Urinary bladder (tissue), 4 donors: ENCODE measurements around the gene TAF1B. TPM values are rescaled to one million over a fixed set of nuclear protein-coding genes. Genes with fewer than 3 reads are reported as not detected.
A peak's percentile ranks its signal among the peaks of the same experiment; 100 is the strongest.

Experiments
- DNase-seq: peaks from one replicate; pipeline ENCODE4 v3.0.0-alpha.2; 2015; ENCODE audit errors: extremely low spot score
- H3K27ac ChIP-seq: one replicate; pipeline ENCODE4 v1.5.1; 2013; ENCODE audit warnings: low read depth, mild to moderate bottlenecking, moderate library complexity
- H3K36me3 ChIP-seq: one replicate; pipeline ENCODE4 v1.6.1; 2013; ENCODE audit warnings: mild to moderate bottlenecking, moderate library complexity; ENCODE audit not compliant: insufficient read depth
- H3K4me1 ChIP-seq: one replicate; pipeline ENCODE4 v1.6.1; 2013; ENCODE audit warnings: mild to moderate bottlenecking, moderate library complexity; ENCODE audit not compliant: insufficient read depth
- H3K4me3 ChIP-seq: one replicate; pipeline ENCODE4 v1.5.1; 2013; ENCODE audit warnings: low read depth, low read length
- WGBS: extraction: QIAGEN DNeasy Blood & Tissue Kit; methylation state at CpG from one replicate; pipeline ENCODE4 v1.1.7; 2013; 5-methylcytosine and 5-hydroxymethylcytosine counted together
- polyA plus RNA-seq: library from polyadenylated mRNA; stranded (reverse); fragments of 200-250 nt; gene quantifications from one replicate; pipeline ENCODE4 v1.2.3, GENCODE V29; 2013
- total RNA-seq: library from RNA; depleted of rRNA; stranded (reverse); fragments of >200 nt; gene quantifications from one replicate; pipeline ENCODE4 v1.2.3, GENCODE V29; 2014
- donor health status: healthy with polysubstance abuse.
- donor health status: healthy.

Gene TAF1B
- total RNA-seq: 53.4 TPM
- polyA plus RNA-seq: 7.5 TPM

DNA sequence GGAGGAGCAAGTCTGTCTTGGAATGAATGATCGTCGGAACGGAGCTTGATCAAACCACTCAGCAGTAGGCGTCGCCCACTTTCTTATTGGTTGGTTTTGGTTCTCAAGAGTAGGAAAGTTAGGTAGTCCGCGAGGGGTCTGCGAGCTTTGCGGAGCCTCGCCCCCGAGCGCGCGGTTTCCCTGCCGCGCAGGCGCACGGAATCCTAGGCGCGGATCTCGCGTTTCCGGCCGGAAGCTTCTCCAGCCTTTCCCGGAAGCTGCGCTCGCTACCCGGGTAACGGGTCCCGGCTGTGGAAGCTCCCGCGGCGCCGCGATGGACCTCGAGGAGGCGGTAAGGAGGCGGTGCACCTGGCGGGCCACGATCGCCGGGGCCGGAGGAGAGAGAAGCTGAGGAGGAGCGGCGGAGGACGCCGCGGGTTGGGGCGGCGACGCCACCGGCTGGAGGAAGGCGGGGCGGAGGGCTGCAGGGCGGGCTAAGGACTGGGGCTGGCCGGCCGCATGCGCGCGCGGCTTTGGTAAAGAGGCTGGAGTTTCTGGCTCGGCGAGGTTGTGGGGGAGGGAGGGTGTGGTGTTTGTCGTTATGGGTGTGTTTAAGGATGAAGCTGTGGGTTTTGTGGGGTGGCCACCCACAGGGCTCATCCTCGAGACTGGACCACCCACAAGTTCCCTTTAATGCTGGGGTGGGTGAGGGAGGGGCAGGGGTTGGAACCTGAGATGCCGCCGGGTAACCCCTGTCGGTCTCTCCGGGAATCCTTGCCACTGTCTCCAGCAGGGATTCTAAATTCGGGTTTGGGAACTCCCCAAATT lies at the start of gene TAF1B:
TSS of gene TAF1B (plus strand) at position 246 of the 807 bp plus-strand sequence. CDS start at position 314, 68 bp downstream.
- under 1% methylated on average over 70 of the region's 70 CpGs for WGBS
- peak; percentile 89 for DNase-seq
- H3K27ac ChIP-seq: peak within 1 kb of the TSS; percentile 67
- peak within 1 kb of the TSS; percentile 57 for H3K4me3 ChIP-seq
- no peaks in the 10 kb centered on the region for H3K36me3 ChIP-seq
- H3K4me1 ChIP-seq: peaks cover 2% of the 10 kb centered on the region

DNA sequence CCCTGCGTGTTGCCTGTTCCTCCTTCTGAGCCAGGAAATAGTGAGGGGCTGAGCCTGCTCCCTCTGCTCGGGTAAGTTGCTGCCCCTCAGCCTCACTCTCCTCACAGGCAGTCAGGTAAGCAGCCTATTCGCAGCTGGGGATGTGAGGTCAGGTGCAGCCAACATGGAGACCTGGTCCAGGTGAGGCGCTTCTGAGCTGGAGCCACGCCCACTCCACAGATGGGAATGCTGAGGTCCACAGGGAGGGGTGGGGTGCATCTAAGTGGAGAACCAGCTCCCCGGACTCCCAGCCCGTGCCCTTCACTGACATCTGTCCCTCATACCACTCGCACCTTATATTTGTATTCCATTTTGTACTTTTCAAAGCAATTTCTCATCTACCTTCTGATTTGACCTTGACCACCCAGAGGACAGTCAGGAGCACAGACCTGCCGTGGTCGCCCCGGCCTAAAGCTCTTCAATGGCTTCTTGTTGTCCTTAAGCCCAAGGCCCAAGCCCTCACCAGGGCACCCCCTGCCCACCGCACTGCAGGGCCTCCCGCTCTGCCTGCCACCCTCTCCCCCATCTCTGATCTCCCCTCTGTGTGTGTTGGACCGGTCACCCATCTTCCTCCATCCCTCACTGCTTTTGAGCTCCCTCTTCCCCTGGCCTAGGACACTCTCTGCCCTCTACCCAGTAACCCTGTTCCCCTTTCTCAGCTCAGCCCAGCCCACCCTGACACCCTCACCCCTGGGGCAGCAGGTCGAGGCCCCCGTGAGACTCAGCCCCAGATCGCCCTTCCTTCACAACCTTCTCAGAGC lies 49.2 kb upstream of the TAF1B start:
- 89% methylated on average over 17 of the region's 17 CpGs for WGBS
- no peak overlapping the region for H3K27ac ChIP-seq
- no peak for DNase-seq
- no peaks in the 10 kb centered on the region for H3K36me3 ChIP-seq
- no peak overlapping the region for H3K4me3 ChIP-seq
- H3K4me1 ChIP-seq: no peaks in the 10 kb centered on the region

DNA sequence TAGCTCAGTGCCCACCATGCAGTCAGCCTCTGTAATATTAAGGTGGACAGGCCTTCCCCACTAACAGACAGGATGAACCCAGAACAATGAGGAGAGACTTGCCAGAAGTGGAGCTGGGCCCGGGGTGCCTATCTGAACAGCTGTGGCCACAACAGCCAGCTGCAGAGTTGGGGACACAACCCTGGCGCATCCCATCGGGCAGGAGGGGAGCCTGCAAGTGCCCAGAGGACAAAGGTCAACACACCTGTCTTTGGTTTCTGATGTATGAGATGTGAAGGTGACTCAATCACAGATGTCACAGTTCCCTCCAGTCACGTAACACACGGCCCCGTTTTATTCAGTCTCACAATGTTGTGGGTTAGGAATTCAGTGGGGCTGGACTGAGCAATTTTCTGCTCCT lies 48.2 kb upstream of the TAF1B start:
- no peaks in the 10 kb centered on the region for H3K36me3 ChIP-seq
- no peaks in the 10 kb centered on the region for H3K4me1 ChIP-seq
- 66% methylated on average over 6 of the region's 6 CpGs for WGBS
- no peak overlapping the region for H3K4me3 ChIP-seq
- H3K27ac ChIP-seq: no peak overlapping the region
- DNase-seq: no peak

DNA sequence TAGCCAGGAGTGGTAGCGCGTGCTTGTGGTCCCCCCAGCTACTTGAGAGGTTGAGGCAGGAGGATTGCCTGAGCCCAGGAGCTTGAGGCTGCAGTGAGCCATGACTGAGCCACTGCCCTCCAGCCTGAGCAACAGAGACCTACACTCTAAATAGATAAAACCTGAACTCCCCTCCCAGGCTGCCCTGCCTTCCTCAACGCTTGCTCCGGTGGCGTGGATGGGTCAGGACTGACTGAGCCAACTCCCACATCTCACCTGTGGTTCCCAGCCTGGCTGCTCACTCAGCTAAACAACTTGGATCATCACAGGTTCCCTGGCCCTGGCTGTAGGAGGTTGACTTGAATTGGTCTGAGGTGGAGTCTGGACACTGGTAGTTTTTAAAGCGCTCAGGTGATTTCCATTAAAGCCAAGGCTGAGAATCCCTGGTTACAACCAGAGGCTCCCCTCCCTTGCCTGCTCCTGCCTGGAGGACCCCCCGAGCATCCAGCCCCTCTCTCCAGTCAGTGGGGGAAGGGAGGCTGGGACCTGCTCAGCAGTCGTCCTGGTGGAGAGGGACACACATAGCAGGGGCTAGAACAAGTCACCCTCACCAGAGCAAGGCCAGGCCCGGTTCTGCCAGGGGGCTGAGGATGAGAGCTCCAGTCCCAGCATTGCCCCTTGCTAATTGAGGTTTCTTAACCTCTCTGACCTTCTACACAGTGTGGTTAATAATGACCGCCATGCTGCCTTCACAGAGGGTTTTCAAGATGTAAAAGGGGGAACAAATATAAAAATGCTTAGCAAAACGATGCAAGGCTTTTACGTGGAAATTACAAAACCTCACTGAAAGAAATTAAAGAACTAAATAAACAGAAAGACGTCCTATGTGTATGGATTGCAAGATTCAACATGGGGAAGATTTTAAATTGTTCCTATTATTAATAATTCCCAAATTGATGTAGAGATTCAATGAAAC lies 46.9 kb upstream of the TAF1B start:
- H3K4me3 ChIP-seq: no peak overlapping the region
- DNase-seq: no peak
- H3K36me3 ChIP-seq: no peaks in the 10 kb centered on the region
- no peak overlapping the region for H3K27ac ChIP-seq
- no peaks in the 10 kb centered on the region for H3K4me1 ChIP-seq
- 83% methylated on average over 13 of the region's 13 CpGs for WGBS

DNA sequence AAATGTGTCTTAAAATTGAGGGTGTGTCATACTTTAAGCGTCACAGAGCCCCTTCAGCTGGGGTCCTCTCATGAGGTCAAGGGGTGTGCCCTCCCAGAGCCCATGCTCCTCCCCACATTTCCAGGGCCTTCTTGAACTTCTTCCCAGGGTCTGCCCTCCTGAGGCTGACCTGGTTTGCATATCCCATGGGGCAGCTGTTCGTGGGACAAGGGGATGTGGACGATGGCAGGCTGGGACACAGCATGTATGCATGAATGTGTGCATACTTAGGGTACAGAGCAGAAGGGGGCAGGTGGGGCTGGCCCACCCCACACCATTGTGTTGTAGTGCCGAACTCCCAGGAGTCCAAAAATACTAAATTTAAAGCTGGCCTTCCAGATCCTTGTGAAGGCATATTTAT lies 46.2 kb upstream of the TAF1B start:
- DNase-seq: no peak
- H3K36me3 ChIP-seq: no peaks in the 10 kb centered on the region
- WGBS: 73% methylated on average over 4 of the region's 4 CpGs
- H3K4me1 ChIP-seq: no peaks in the 10 kb centered on the region
- H3K4me3 ChIP-seq: no peak overlapping the region
- no peak overlapping the region for H3K27ac ChIP-seq

DNA sequence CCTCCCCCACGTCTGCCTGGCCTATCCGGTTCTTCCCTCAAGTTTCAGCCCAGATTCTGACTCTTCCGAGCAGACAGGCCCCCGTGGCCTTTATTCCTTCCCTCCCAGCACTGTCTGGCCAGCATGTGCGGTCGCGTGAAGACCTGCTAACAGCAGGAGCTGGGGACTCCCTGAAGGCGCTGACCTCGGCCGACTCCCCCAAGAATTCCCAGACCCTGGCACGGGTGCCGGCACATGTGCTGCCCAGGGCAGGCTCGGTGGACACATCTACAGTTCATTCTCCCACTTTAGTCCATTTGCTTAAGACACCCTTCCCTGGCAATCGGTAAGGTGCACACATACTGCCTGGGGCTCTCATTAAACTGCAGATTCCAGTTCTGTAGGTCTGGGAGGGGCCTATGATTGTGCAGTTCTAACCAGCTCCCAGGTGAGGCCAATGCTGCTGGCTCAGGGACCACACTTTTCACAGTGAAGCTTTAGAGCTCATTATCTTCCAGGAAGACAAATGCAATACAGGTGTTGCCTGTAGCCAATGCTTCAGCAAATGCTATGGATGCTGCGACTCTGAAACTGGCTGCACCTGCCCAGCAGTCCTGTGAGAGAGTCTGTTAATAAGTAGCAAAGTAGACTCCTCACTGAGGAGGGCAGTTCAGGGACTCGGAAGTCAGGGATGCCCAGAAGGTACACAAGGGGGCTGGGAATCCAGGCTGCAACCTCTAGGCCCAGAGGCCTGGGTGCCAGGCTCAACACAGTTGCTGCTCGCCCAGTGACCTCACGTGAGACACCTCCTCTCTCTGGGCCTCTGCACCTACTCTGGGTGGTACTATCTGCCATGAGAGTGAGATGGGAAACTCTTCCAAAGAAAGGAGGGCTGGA lies 45.4 kb upstream of the TAF1B start:
- Histone ChIP-seq H3K4me1 (no peaks in the 10 kb centered on the region), H3K4me3 (no peak overlapping the region)
- 78% methylated on average over 18 of the region's 18 CpGs for WGBS

DNA sequence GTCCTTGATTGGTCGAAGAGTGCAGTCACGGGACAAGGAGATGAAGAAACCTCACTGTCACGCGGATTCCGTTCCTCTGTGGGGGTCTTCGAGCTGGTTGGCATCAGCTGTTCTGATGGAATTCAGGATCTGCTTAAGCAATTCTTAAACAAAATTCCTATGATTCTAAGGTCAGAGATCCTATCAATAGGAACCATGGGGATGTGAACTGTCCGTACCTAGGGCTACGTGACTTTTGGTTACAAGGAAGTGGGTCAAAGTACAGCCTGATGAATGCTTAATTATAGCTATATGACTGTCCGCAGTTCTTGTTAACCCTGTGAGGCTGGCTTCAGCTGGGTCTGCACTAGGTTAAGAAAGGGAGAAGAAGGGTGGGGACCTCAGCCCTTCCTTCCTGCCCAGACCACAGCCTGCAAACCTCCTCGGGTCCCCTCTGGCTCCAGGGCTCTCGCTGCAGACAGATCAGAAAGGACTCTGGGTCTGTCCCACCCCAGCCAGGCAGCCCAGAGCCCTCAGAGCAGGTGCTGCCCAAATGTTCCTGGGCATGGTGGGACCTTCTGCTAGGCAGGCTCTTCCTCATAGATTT lies 44.2 kb upstream of the TAF1B start:
- H3K27ac ChIP-seq: no peak overlapping the region
- 78% methylated on average over 11 of the region's 11 CpGs for WGBS
- H3K4me1 ChIP-seq: no peaks in the 10 kb centered on the region
- no peaks in the 10 kb centered on the region for H3K36me3 ChIP-seq
- no peak overlapping the region for H3K4me3 ChIP-seq
- no peak for DNase-seq

More for the DNA sequence above, 45.4 kb upstream of the TAF1B start:
- no peaks in the 10 kb centered on the region for H3K36me3 ChIP-seq
- DNase-seq: no peak
- H3K27ac ChIP-seq: no peak overlapping the region

DNA sequence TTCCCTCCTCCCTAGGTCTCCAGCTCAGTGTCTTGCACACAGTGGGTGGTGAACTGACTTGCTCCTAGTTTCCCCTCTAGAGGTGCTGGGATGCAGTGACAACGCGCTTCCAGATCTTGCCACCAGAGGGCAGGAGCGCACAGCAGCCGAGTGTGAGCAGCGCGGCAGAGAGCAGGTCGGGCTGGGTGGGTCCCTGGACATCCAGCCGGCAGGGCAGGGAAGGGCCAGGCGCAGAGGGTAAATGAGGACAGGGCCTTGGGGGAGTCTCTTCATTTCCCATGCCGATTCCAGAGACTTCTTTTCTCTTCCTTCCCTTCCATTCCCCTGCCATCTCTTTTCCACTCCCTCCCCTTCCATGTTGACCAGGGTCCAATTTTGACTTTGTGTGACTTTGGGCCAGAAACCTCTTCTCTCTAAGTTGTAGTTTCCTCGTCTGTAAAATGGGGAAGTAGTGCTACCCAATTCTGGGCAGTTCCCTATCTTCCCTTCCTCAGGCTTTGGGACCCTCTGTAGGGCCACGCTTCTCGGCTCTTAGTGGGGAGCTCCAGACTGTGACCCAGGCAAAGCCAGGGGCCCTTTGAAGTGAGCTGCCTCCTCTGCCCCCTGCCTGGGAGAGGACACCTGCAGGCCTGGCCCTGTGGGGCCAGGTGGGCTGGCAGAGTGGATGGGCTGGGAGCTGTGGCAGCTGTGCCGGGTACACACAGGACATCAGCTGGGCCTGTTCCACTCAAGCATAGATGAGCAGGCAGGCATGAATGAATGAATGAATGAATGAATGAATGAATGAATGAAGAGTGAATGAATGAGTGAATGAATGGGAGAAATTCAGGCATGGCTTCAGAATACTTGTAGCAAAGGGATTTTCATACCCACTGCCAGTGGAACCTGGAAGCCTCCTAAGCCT lies 43.3 kb upstream of the TAF1B start:
- H3K4me3 ChIP-seq: no peak overlapping the region
- no peak overlapping the region for H3K27ac ChIP-seq
- H3K36me3 ChIP-seq: no peaks in the 10 kb centered on the region
- no peak for DNase-seq
- 23% methylated on average over 14 of the region's 14 CpGs for WGBS
- no peaks in the 10 kb centered on the region for H3K4me1 ChIP-seq

DNA sequence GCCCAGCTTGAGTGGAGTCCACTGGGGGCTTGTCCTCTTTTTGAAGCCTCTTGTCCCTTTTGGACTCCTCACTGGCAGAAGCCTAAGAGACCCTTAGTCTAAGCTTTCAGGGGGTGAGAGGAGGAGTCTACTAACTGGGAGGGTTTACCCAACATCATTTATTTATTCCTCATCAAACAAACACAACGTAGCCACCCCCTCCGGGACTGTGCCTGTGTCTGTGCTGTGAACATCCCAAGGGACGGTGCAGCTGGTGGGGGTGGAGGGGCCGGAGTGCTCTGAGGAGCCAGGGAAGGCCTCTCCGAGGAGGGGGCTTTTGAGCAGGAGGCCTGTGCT lies 42.7 kb upstream of the TAF1B start:
- no peak overlapping the region for H3K4me3 ChIP-seq
- H3K4me1 ChIP-seq: no peaks in the 10 kb centered on the region
- no peaks in the 10 kb centered on the region for H3K36me3 ChIP-seq
- no peak for DNase-seq
- 76% methylated on average over 5 of the region's 5 CpGs for WGBS
- peak overlapping the region; percentile 44 for H3K27ac ChIP-seq

DNA sequence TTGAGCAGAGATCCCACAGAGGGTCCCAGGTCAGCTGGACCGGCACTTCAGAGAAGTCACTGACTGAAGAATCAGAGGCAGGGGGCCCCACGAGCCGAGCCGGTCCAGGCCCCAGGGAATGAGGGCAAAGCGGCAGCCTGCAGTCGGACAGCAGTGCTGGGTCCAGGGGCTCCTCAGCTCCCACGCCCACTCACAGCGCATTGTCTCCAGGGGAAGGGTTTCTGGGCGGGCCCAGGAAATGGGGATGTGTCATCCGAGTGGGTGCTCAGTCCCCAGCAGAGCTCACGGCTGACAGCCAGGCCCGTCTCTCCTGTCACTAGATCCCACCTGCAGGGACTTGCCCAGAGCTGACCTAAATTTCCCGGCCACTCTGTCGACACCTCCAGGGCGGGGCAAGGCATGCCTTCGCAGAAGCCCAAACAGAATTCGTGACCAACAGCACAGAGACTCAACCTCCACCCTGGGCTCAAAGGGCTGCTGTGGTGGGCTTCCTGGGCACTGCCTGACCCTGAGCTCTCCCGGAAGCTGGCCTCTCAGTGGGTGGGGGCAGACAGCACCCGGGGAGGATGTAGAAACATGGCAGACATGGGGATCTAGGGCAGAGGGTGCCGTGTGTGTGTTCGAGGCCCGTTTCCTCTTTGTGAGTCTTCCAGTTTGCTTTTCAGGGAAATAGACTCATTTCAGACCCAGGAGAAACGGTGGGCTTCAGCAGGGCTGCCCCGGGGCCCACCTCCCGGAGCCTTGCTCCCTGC lies 42.1 kb upstream of the TAF1B start:
- H3K4me3 ChIP-seq: no peak overlapping the region
- DNase-seq: peak; percentile 70
- no peaks in the 10 kb centered on the region for H3K4me1 ChIP-seq
- no peaks in the 10 kb centered on the region for H3K36me3 ChIP-seq
- peak overlapping the region; percentile 87 for H3K27ac ChIP-seq
- WGBS: 72% methylated on average over 25 of the region's 25 CpGs

DNA sequence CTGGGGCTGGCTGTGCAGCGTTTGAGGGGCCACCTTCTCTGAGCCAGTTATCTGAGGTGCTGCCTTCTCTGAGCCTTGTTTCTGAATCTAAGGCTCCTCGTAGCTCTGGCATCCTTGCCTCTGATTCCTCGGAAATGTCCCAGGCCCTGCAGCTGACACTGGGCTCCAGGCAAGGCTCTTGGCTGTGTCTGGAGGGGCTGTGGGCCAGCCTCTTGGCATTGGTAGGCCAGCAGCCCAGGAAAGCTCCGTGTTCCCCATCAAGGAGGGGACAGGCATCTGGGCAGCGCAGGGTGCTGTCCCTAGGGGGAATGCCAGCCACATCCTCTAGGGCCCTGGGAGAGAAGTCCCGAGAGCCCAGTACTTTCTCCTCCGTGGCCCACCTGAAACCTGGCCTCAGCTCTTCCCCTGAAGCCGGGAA lies 40.7 kb upstream of the TAF1B start:
- no peak overlapping the region for H3K4me3 ChIP-seq
- 85% methylated on average over 8 of the region's 8 CpGs for WGBS
- no peak for DNase-seq
- no peaks in the 10 kb centered on the region for H3K36me3 ChIP-seq
- no peaks in the 10 kb centered on the region for H3K4me1 ChIP-seq
- H3K27ac ChIP-seq: no peak overlapping the region
